ENCODE measurements around the gene HSFY2.
"Not testable (repeated sequence)": the region's sequence is repeated elsewhere in the genome, so short reads cannot be mapped to it uniquely, and the experiment has no call there.

Gene HSFY2, protein sequence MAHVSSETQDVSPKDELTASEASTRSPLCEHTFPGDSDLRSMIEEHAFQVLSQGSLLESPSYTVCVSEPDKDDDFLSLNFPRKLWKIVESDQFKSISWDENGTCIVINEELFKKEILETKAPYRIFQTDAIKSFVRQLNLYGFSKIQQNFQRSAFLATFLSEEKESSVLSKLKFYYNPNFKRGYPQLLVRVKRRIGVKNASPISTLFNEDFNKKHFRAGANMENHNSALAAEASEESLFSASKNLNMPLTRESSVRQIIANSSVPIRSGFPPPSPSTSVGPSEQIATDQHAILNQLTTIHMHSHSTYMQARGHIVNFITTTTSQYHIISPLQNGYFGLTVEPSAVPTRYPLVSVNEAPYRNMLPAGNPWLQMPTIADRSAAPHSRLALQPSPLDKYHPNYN

DNA sequence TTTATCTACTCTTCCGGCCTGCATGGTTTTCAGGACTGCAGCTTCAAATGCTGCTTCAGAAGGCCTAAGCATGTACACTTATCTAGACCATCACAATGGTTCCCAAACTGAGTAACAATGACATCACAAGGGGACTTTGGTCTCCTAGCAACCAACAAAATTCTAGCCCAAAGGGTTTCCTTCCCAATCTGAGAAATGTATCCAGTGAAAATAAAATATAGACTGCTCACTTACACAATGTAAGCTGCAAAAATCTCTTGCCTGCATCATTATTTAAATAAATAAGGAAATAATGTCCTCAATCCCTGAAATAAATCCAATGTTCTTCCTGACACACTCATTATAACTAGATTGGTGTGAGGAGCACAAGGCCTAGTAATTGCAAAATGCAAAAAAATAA, at the start of gene HSFY2:
Gene HSFY2 (minus strand): TSS at position 101 of the 400 bp plus-strand sequence. CDS start 117 bp downstream, outside the sequence.
- not testable (repeated sequence) for DNase-seq (ENCODE audit: low read depth in 2 of 2)

DNA sequence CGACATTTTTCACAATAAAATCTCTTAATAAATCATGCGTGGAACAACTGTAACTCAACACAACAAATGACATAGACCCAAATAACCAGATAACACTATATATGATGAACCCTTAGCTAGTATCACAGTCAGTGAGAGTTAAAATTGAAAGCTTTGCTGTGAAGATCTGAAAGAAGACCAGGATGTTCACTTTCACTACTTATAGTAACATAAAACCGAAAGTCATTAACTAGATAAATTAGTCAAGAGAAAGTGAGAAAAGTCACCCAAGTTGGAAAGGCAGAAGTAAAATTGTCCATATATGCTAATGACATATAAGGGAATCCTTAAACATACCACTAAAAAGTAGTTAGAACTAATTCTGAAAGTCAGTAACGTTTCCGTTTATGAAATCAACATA, 42.2 kb upstream of the HSFY2 start:
- DNase-seq (ENCODE audit: low read depth in 2 of 2), result not testable (repeated sequence)

DNA sequence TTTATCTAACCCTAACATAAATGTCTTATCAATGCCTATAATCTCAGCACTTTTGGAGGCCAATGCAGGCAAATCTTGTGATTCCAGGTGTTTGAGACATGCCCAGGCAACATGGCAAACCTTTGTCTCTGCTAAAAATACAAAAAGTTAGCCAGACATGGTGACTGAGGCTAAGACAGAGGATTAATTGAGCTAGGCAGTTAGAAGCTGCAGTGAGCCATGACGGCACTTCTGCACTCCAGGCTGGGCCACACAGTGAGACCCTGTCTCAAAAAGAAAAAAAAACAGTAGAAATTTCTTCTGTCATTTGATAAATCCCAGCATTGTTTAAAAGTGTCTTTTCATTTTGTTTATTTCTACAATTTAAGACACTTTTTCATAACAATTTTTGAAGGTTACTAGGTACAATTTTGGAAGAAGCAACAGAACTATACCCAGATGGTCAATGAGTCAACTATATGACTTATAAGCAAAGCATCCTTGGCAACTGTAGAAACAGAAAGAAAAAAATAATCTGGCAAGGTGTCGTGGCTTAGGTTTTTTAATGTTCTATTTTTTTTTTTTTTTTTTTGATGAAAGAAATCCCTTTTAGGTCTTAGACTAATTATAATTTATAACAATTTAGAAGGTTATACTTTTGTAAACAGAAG, 15.3 kb upstream of the HSFY2 start:
- not testable (repeated sequence) for DNase-seq (ENCODE audit: low read depth in 2 of 2)

DNA sequence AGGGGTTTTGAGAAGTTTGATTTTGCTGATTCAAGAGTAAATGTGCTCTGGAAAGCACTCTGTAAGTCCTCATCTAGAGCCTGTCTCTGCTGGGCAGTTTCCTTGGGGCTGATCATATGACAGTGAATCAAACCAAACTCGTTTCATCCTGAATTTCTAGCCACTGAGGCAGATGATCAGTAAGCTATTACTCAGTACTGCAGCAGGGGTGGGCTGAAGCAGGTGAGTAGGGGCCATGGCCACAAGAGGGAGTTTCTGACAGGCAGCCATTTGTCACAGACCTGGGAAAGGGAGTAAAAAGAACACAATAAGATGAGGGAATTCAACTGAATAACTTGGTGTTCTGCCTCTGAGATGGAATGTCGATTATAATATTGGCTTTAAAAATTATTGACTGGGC, 19.5 kb downstream of the HSFY2 start:
- DNase-seq (ENCODE audit: low read depth in 2 of 2), result not testable (repeated sequence)

DNA sequence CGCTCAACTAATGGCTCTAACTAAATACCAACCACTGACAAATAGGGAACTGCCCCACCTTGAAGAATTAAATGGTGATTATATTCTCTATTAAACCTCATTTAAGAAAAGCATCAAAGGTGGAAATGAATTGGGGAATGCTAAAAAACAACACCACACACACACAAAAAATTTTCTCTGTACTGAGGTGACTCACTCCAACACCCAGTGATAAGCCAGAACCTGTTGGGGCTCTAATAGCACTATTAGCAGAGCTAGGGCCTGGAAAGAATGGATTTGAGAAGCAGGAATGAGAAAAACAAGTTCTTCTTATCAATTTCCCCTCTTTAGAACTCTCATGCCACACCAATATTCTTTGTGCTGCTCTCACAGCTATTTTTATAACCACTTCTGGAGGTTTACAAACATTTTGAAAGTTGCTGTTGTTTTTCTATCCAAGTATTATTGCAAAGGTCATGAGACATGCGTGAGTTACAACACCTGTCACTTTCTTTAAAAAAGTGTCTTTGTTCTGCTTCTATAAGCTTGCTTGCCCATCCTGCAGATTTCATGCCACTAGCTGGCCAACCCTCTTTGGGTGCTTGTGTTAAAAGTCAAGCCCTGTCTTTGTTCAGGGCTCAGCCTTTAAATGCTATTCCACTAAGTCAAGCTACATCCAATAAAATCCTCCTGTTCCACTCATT, 20.3 kb downstream of the HSFY2 start:
- DNase-seq (ENCODE audit: low read depth in 2 of 2), result not testable (repeated sequence)

DNA sequence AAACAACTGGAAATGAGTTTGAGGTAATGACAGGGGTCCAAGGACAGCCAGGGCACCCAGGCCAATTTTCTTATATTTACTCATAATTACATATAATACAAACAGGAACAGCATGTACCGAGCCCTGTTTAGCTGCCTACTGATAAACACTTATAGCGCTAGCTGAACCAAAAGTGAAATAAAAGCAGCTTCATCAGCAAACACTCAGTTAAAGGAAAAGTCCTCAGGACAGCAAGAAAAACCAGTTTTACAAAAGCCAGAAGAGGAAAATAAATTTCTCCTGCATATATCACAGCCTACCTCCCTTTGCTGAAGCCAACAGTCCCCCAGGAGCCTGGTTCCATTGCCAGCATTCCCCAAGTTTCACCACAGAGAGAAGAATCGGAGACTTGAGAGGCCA, 49.8 kb downstream of the HSFY2 start:
- DNase-seq (ENCODE audit: low read depth in 2 of 2), result not testable (repeated sequence)

All from stimulated activated CD8-positive, alpha-beta memory T cell treated with anti-CD3 and anti-CD28 coated beads, Interleukin-15, amount 100 ng/mL, for 48 hours (primary cell).